GM18519 (cell line): Measurements from ENCODE around the gene TMPRSS6.

Source experiments
- ATAC-seq: cut with Tn5 transposase; IDR thresholded peaks from one replicate; pipeline ENCODE4 v1.9.1; 2021; ENCODE audit warnings: mild to moderate bottlenecking, moderate library complexity; ENCODE audit not compliant: unreplicated experiment, low FRiP score

TMPRSS6 gene

GRCh38 chr22:37109242-37109917 is at the start of gene TMPRSS6:
Gene TMPRSS6 (minus strand): TSS chr22:37109713. CDS start chr22:37103417, 6,296 bp downstream.
- ATAC-seq: no peak

GRCh38 chr22:37158963-37159290 is 49.4 kb upstream of the TMPRSS6 start:
- no peak for ATAC-seq

GRCh38 chr22:37157516-37158285 is 48.2 kb upstream of the TMPRSS6 start:
- ATAC-seq: no peak

- no peak for ATAC-seq
These were observed 47.3 kb upstream of the TMPRSS6 start for GRCh38 chr22:37156686-37157435.

- ATAC-seq: no peak
These were observed 46.5 kb upstream of the TMPRSS6 start for GRCh38 chr22:37155971-37156370.

GRCh38 chr22:37154925-37155712 is 45.6 kb upstream of the TMPRSS6 start:
- no peak for ATAC-seq

- ATAC-seq: no peak
These were observed 44.4 kb upstream of the TMPRSS6 start for GRCh38 chr22:37153901-37154300.

GRCh38 chr22:37151401-37151800 is 41.9 kb upstream of the TMPRSS6 start:
- no peak for ATAC-seq

- no peak for ATAC-seq
These were observed 41.2 kb upstream of the TMPRSS6 start for GRCh38 chr22:37150701-37151100.

GRCh38 chr22:37148742-37149665 is 39.5 kb upstream of the TMPRSS6 start:
- ATAC-seq: no peak

GRCh38 chr22:37148031-37148651 is 38.6 kb upstream of the TMPRSS6 start:
- no peak for ATAC-seq

GRCh38 chr22:37147186-37147990 is 37.9 kb upstream of the TMPRSS6 start:
- ATAC-seq: no peak

- ATAC-seq: no peak
These were observed 37.1 kb upstream of the TMPRSS6 start for GRCh38 chr22:37146507-37147180.

GRCh38 chr22:37146051-37146385 is 36.5 kb upstream of the TMPRSS6 start:
- no peak for ATAC-seq

- ATAC-seq: no peak
These were observed 35.9 kb upstream of the TMPRSS6 start for GRCh38 chr22:37145180-37146050.

- ATAC-seq: no peak
These were observed 34.7 kb upstream of the TMPRSS6 start for GRCh38 chr22:37144180-37144554.

GRCh38 chr22:37141971-37142370 is 32.5 kb upstream of the TMPRSS6 start:
- ATAC-seq: no peak
